Upper lobe of left lung (tissue), 6 donors: Measurements from ENCODE around the gene FAM149B1. TPM values are rescaled to one million over a fixed set of nuclear protein-coding genes. Genes with fewer than 3 reads are reported as not detected.
A peak's percentile ranks its signal among the peaks of the same experiment; 100 is the strongest.

Experiments used
- ATAC-seq, 2 donors: fragments of 200-7000 bp; cut with Tn5 transposase; one replicate each; pipeline ENCODE4 v1.9.1; 2022; ENCODE audit warnings: mild to moderate bottlenecking in 2 of 2, moderate library complexity in 2 of 2; ENCODE audit not compliant: low FRiP score in 2 of 2
- DNase-seq, 2 donors: peaks; one replicate each; pipeline ENCODE4 v3.0.0-alpha.2; 2019 to 2020
- H3K27ac ChIP-seq, 4 donors: fragments of 200-600 bp; sonication (generic); one replicate each; pipeline ENCODE4 v1.5.1; 2016 to 2019
- H3K27me3 ChIP-seq, 4 donors: fragments of 200-600 bp; sonication (generic); one replicate each; pipeline ENCODE4 v1.5.1; 2017 to 2019
- H3K36me3 ChIP-seq, 4 donors: fragments of 200-600 bp; sonication (generic); one replicate each; pipeline ENCODE4 v1.5.1; 2016 to 2019
- H3K4me1 ChIP-seq, 4 donors: fragments of 200-600 bp; sonication (generic); one replicate each; pipeline ENCODE4 v1.5.1; 2018 to 2019
- H3K4me3 ChIP-seq, 4 donors: fragments of 200-600 bp; sonication (generic); one replicate each; pipeline ENCODE4 v1.5.1; 2017 to 2019; ENCODE audit warnings: mild to moderate bottlenecking in 2 of 4, moderate library complexity in 1 of 4
- H3K9me3 ChIP-seq, 4 donors: fragments of 200-600 bp; sonication (generic); one replicate each; pipeline ENCODE4 v1.5.1; 2018 to 2019
- CTCF ChIP-seq, 6 experiments: fragments of 450-650 bp in 4 of 6; fragments of 200-600 bp in 2 of 6; sonication (generic) in 2 of 6; IDR thresholded peaks; one replicate each; pipeline ENCODE4 v1.5.1; 2016 to 2019; ENCODE audit warnings: antibody characterized with exemption in 6 of 6
- EP300 ChIP-seq, 4 donors: sonication (generic); formaldehyde crosslinking; IDR thresholded peaks; one replicate each; pipeline ENCODE4 v1.5.1; 2017; ENCODE audit warnings: antibody characterized with exemption in 4 of 4, control low read depth in 2 of 4
- POLR2A ChIP-seq, 4 donors: fragments of 450-650 bp; IDR thresholded peaks; one replicate each; pipeline ENCODE4 v1.5.1; 2016 to 2017; ENCODE audit warnings: antibody characterized with exemption in 4 of 4, mild to moderate bottlenecking in 2 of 4
- POLR2AphosphoS5 ChIP-seq, 2 donors: sonication (generic); formaldehyde crosslinking; IDR thresholded peaks; one replicate each; pipeline ENCODE4 v1.5.1; 2017; ENCODE audit warnings: antibody characterized with exemption in 2 of 2
- WGBS, 2 donors: methylation state at CpG; one replicate each; pipeline ENCODE4 v1.1.5; 2017 to 2018; 5-methylcytosine and 5-hydroxymethylcytosine counted together
- total RNA-seq, 6 donors: library from RNA; depleted of rRNA in 4 of 6; stranded (reverse); fragments of >200 nt in 4 of 6; gene quantifications; one replicate each; pipeline versions ENCODE4 v1.1.0 to v1.2.1, GENCODE V29; 2016 to 2021
- donor health status: DM: no; HTN: no; CAD: no; lungs with moderate emphysema.
- donor health status: DM: no; HTN: yes; CAD: no; lungs with severe emphysema.

Gene FAM149B1
- total RNA-seq, 6 donors from 2014 or later: 11.4 to 38.8 (median 18.7) TPM

GRCh38 chr10:73215749-73216148 is 47.8 kb downstream of the FAM149B1 start:
- H3K4me3 ChIP-seq: no peak overlapping the region
- ATAC-seq: no peak
- WGBS, 2 donors: 97 to 100% methylated on average over 1 of the region's 1 CpG

GRCh38 chr10:73217628-73218027 is 49.7 kb downstream of the FAM149B1 start:
- H3K36me3 ChIP-seq: peaks cover 0 to 25% (median 10%) of the 10 kb centered on the region in 4 donors
- ATAC-seq (no peak), DNase-seq (no peak)
- H3K27ac ChIP-seq: no peak overlapping the region
- H3K27me3 ChIP-seq: no peaks in the 10 kb centered on the region
- no peak for TF ChIP-seq POLR2A (IDR thresholded peaks at IDR 0.05)
- no peak for TF ChIP-seq EP300 (IDR thresholded peaks at IDR 0.05)
- TF ChIP-seq CTCF (IDR thresholded peaks at IDR 0.05): no peak
- TF ChIP-seq POLR2AphosphoS5 (IDR thresholded peaks at IDR 0.05): no peak
- H3K4me1 ChIP-seq: no peaks in the 10 kb centered on the region
- WGBS, 2 donors: 94 to 95% methylated on average over 2 of the region's 2 CpGs
- H3K9me3 ChIP-seq: no peaks in the 10 kb centered on the region
- no peak overlapping the region for H3K4me3 ChIP-seq

More at GRCh38 chr10:73215749-73216148, 47.8 kb downstream of the FAM149B1 start:
- Histone ChIP-seq H3K4me1 (no peaks in the 10 kb centered on the region), H3K9me3 (no peaks in the 10 kb centered on the region), H3K27ac (no peak overlapping the region), H3K36me3 (peaks cover 0 to 31% (median 10%) of the 10 kb centered on the region in 4 donors), H3K27me3 (no peaks in the 10 kb centered on the region)
- no peak for DNase-seq
- TF ChIP-seq POLR2AphosphoS5 (IDR thresholded peaks at IDR 0.05) (no peak), CTCF (IDR thresholded peaks at IDR 0.05) (no peak), POLR2A (IDR thresholded peaks at IDR 0.05) (no peak), EP300 (IDR thresholded peaks at IDR 0.05) (no peak)

GRCh38 chr10:73218431-73219191 is 50.7 kb downstream of the FAM149B1 start:
- Histone ChIP-seq H3K27ac (no peak overlapping the region), H3K27me3 (no peaks in the 10 kb centered on the region), H3K36me3 (peaks cover 0 to 25% (median 10%) of the 10 kb centered on the region in 4 donors), H3K4me3 (no peak overlapping the region), H3K9me3 (no peaks in the 10 kb centered on the region), H3K4me1 (no peaks in the 10 kb centered on the region)
- ATAC-seq: no peak
- DNase-seq: no peak
- TF ChIP-seq POLR2AphosphoS5 (IDR thresholded peaks at IDR 0.05) (no peak), POLR2A (IDR thresholded peaks at IDR 0.05) (no peak), CTCF (IDR thresholded peaks at IDR 0.05) (peak in 1 of 6 experiments; percentile 11), EP300 (IDR thresholded peaks at IDR 0.05) (no peak)
- 86 to 93% methylated on average over 2 of the region's 2 CpGs for WGBS, 2 donors

GRCh38 chr10:73219384-73219783 is 51.5 kb downstream of the FAM149B1 start:
- Histone ChIP-seq H3K36me3 (peaks cover 0 to 25% (median 10%) of the 10 kb centered on the region in 4 donors), H3K4me1 (no peaks in the 10 kb centered on the region), H3K9me3 (no peaks in the 10 kb centered on the region), H3K27me3 (no peaks in the 10 kb centered on the region), H3K4me3 (no peak overlapping the region), H3K27ac (no peak overlapping the region)
- DNase-seq: no peak
- ATAC-seq: no peak
- no peak for TF ChIP-seq CTCF (IDR thresholded peaks at IDR 0.05)
- no peak for TF ChIP-seq POLR2AphosphoS5 (IDR thresholded peaks at IDR 0.05)
- no peak for TF ChIP-seq POLR2A (IDR thresholded peaks at IDR 0.05)
- TF ChIP-seq EP300 (IDR thresholded peaks at IDR 0.05): no peak

- Histone ChIP-seq H3K36me3 (peaks cover 0 to 25% (median 10%) of the 10 kb centered on the region in 4 donors), H3K4me3 (no peak overlapping the region), H3K27me3 (no peaks in the 10 kb centered on the region), H3K27ac (no peak overlapping the region), H3K9me3 (no peaks in the 10 kb centered on the region), H3K4me1 (no peaks in the 10 kb centered on the region)
- 86 to 89% methylated on average over 1 of the region's 1 CpG for WGBS, 2 donors
- DNase-seq: no peak
- no peak for ATAC-seq
- TF ChIP-seq EP300 (IDR thresholded peaks at IDR 0.05) (no peak), POLR2A (IDR thresholded peaks at IDR 0.05) (no peak), CTCF (IDR thresholded peaks at IDR 0.05) (no peak), POLR2AphosphoS5 (IDR thresholded peaks at IDR 0.05) (no peak)
Observed at GRCh38 chr10:73220989-73221388, 53.1 kb downstream of the FAM149B1 start.
